HepG2 (cell line): ENCODE data around the gene S1PR5. TPM values are rescaled to one million over a fixed set of nuclear protein-coding genes. Genes with fewer than 3 reads are reported as not detected.

Source experiments
- ATAC-seq: fragments of 200-7000 bp; cut with Tn5 transposase; 3 replicates; pipeline ENCODE4 v1.9.1; 2020; ENCODE audit warnings: mild to moderate bottlenecking, moderate library complexity
- BruUV-seq: library from RNA; stranded (reverse); fragments of 400-500 nt; replicated peaks from 2 replicates; lab custom pipeline; 2021; lab: Mats Ljungman, UMichigan
- CTCF ChIA-PET: fragments of 300-600 bp; formaldehyde crosslinking; extraction: SDS; loops from one replicate; lab custom pipeline; 2021; ENCODE audit warnings: low total read pairs, inconsistent platforms, low intra/inter-chr PET ratio; lab: Yijun Ruan, JAX
- POLR2A ChIA-PET: fragments of 350-600 bp; sonication (Branson Sonifier 250); formaldehyde crosslinking; loops from one replicate; lab custom pipeline; 2020; ENCODE audit warnings: antibody characterized with exemption, inconsistent platforms; lab: Yijun Ruan, JAX
- DNase-seq: peaks from one replicate; pipeline ENCODE4 v3.0.0-alpha.2; 2015; ENCODE audit warnings: low spot score
- FAIRE-seq: peaks from 3 replicates; lab custom pipeline; 2011; peaks lifted over from hg19 to GRCh38; lab: Jason Lieb, UNC
- H2AFZ ChIP-seq: one replicate; pipeline ENCODE4 v1.6.1; 2011; ENCODE audit warnings: low read length, inconsistent platforms
- H3K27ac ChIP-seq: fragments of 300-600 bp; 3 replicates; pipeline ENCODE4 v1.8.0; 2011; ENCODE audit warnings: mixed run types, mild to moderate bottlenecking, mixed read lengths, low read length, inconsistent platforms; ENCODE audit not compliant: insufficient read depth; ENCODE audit errors: extremely low read length
- H3K27me3 ChIP-seq, 2 experiments: fragments of 200-600 bp in 1 of 2; 2 replicates in 1 of 2; 3 replicates in 1 of 2; pipeline versions ENCODE4 v1.6.0 to v1.8.0; 2011; ENCODE audit warnings: low read length in 2 of 2, mild to moderate bottlenecking in 2 of 2, moderate library complexity in 2 of 2, inconsistent platforms in 1 of 2; ENCODE audit not compliant: insufficient read depth in 2 of 2, control insufficient read depth in 1 of 2
- H3K36me3 ChIP-seq, 2 experiments: fragments of 200-600 bp in 1 of 2; replicated peaks in 1 of 2; 2 replicates in 1 of 2; 3 replicates in 1 of 2; pipeline versions ENCODE4 v1.5.1 to v1.8.0; 2011; ENCODE audit warnings: low read length in 2 of 2, inconsistent platforms in 1 of 2; ENCODE audit not compliant: insufficient read depth in 2 of 2, control insufficient read depth in 1 of 2
- H3K4me1 ChIP-seq: 2 replicates; pipeline ENCODE4 v1.5.1; 2012; ENCODE audit warnings: low read length, inconsistent platforms; ENCODE audit not compliant: insufficient read depth
- H3K4me2 ChIP-seq: 2 replicates; pipeline ENCODE4 v1.6.0; 2011; ENCODE audit warnings: low read depth, low read length, inconsistent platforms
- H3K4me3 ChIP-seq, 3 experiments: fragments of 200-600 bp in 1 of 3; sonication (generic), shearing (Covaris generic) in 1 of 3; replicated peaks in 1 of 3; 2 replicates each; pipeline ENCODE4 v1.5.1; 2011 to 2016; ENCODE audit warnings: low read length in 3 of 3, inconsistent platforms in 2 of 3, low read depth in 2 of 3, mild to moderate bottlenecking in 2 of 3, control low read depth in 1 of 3, mixed read lengths in 1 of 3; ENCODE audit not compliant: insufficient read depth in 1 of 3
- H3K79me2 ChIP-seq: one replicate; pipeline ENCODE4 v1.6.1; 2011; ENCODE audit warnings: low read length, inconsistent platforms; ENCODE audit not compliant: insufficient read depth
- H3K9ac ChIP-seq: 2 replicates; pipeline ENCODE4 v1.6.0; 2011; ENCODE audit warnings: mild to moderate bottlenecking, low read depth, low read length, inconsistent platforms; ENCODE audit not compliant: insufficient read depth
- H3K9me3 ChIP-seq: 2 replicates; pipeline ENCODE4 v1.5.1; 2012; ENCODE audit warnings: mild to moderate bottlenecking, low read length
- H4K20me1 ChIP-seq: 2 replicates; pipeline ENCODE4 v1.6.0; 2011; ENCODE audit warnings: inconsistent platforms, mild to moderate bottlenecking, low read length, moderate library complexity; ENCODE audit not compliant: insufficient read depth
- ARNT ChIP-seq: fragments of 450-650 bp; IDR thresholded peaks from 2 replicates; pipeline ENCODE4 v1.6.1; 2017
- CHD4 ChIP-seq: fragments of 200-600 bp; sonication (generic); IDR thresholded peaks from 2 replicates; pipeline ENCODE4 v1.7.0; 2017; ENCODE audit warnings: mild to moderate bottlenecking, low read length, borderline replicate concordance
- HNF4G ChIP-seq, 2 experiments: sonication (generic) in 1 of 2; formaldehyde crosslinking in 1 of 2; IDR thresholded peaks; 2 replicates each; pipeline versions ENCODE4 v1.4.0 to v1.6.1; 2011 to 2020; ENCODE audit warnings: borderline replicate concordance in 2 of 2, low read depth in 2 of 2, mild to moderate bottlenecking in 2 of 2, low read length in 1 of 2, missing genetic modification reagents in 1 of 2, moderate library complexity in 1 of 2
- HNRNPUL1 ChIP-seq: fragments of 200-400 bp; formaldehyde crosslinking; IDR thresholded peaks from 2 replicates; pipeline ENCODE4 v1.6.1; 2017; ENCODE audit warnings: low read depth, mild to moderate bottlenecking, low read length, moderate library complexity
- KLF11 ChIP-seq: IDR thresholded peaks from 2 replicates; pipeline ENCODE4 v1.6.1; 2016; ENCODE audit warnings: missing compliant biosample characterization
- MBNL3 ChIP-seq: fragments of 250-450 bp; sonication (Bioruptor Pico); conservative IDR thresholded peaks from 2 replicates; pipeline ENCODE4 v1.8.0; 2022; ENCODE audit warnings: mild to moderate bottlenecking, inconsistent platforms
- SP5 ChIP-seq: IDR thresholded peaks from 2 replicates; pipeline ENCODE4 v1.6.1; 2016; ENCODE audit warnings: low read depth, borderline replicate concordance
- TAF15 ChIP-seq: fragments of 200-400 bp; formaldehyde crosslinking; IDR thresholded peaks from one replicate; pipeline ENCODE4 v1.6.1; 2018; ENCODE audit warnings: mild to moderate bottlenecking, low read depth, low read length; ENCODE audit not compliant: poor library complexity, severe bottlenecking
- ZBTB21 ChIP-seq: sonication (generic); formaldehyde crosslinking; IDR thresholded peaks from 2 replicates; pipeline ENCODE4 v1.4.0; 2020; ENCODE audit warnings: missing genetic modification reagents
- ZBTB7A ChIP-seq: sonication (generic); formaldehyde crosslinking; IDR thresholded peaks from 2 replicates; pipeline ENCODE4 v1.8.0; 2022; ENCODE audit warnings: mild to moderate bottlenecking, missing genetic modification reagents
- ZFYVE20 ChIP-seq: sonication (generic); formaldehyde crosslinking; IDR thresholded peaks from 2 replicates; pipeline ENCODE4 v1.8.0; 2023; ENCODE audit warnings: low read depth, mild to moderate bottlenecking, moderate library complexity, missing genetic modification reagents, borderline replicate concordance
- ZNF260 ChIP-seq: sonication (generic); formaldehyde crosslinking; IDR thresholded peaks from 2 replicates; pipeline ENCODE4 v1.4.0; 2020; ENCODE audit warnings: missing genetic modification reagents, low read depth, mild to moderate bottlenecking, borderline replicate concordance
- ZNF598 ChIP-seq: sonication (generic); formaldehyde crosslinking; IDR thresholded peaks from 2 replicates; pipeline ENCODE4 v1.5.1; 2020; ENCODE audit warnings: mild to moderate bottlenecking, missing genetic modification reagents, borderline replicate concordance
- ZNF678 ChIP-seq: sonication (generic); formaldehyde crosslinking; IDR thresholded peaks from 2 replicates; pipeline ENCODE4 v1.4.0; 2020; ENCODE audit warnings: mild to moderate bottlenecking, missing genetic modification reagents
- WGBS: methylation state at CpG from one replicate; pipeline ENCODE4 v1.1.6; 2017; ENCODE audit warnings: low lambda C conversion rate; 5-methylcytosine and 5-hydroxymethylcytosine counted together
- in situ Hi-C: cut with HindIII; loops from 2 replicates; pipeline ENCODE4 v1.10.0; 2017; ENCODE audit warnings: low pct_unique_long_range_greater_than_20kb; ENCODE audit not compliant: extremely low pct_ligation_motif_present
- intact Hi-C: fragments of 100-400 bp; cut with micrococcal nuclease; formaldehyde crosslinking; loops from one replicate; pipeline ENCODE4 v1.10.0; 2022; ENCODE audit not compliant: unreplicated experiment
- polyA plus RNA-seq, 8 experiments: library from polyadenylated mRNA; depleted of rRNA in 3 of 8; stranded (reverse) in 7 of 8; unstranded in 1 of 8; fragments of >200 nt; fragmentation: Illumina TruSeq in 4 of 8; extraction: Trizol in 4 of 8; gene quantifications; 2 replicates each; pipeline versions ENCODE4 v1.2.1 to v1.2.3, GENCODE V29; 2011 to 2016; ENCODE audit warnings: low read depth in 4 of 8, missing spikeins in 1 of 8, mixed read lengths in 1 of 8; ENCODE audit not compliant: insufficient read depth in 1 of 8
- total RNA-seq, 5 experiments: library from RNA; depleted of rRNA; stranded (reverse); fragments of >200 nt; fragmentation: Illumina TruSeq; extraction: Trizol; gene quantifications; 2 replicates each; pipeline ENCODE4 v1.2.3, GENCODE V29; 2016; ENCODE audit warnings: low read depth in 1 of 5
- TF ChIP-seq, protein P1 (sequence below): sonication (generic); formaldehyde crosslinking; IDR thresholded peaks from 2 replicates; pipeline ENCODE4 v1.8.1; 2023; ENCODE audit warnings: missing genetic modification reagents, inconsistent platforms, borderline replicate concordance
- TF ChIP-seq, protein P2 (sequence below): sonication (generic); formaldehyde crosslinking; IDR thresholded peaks from 2 replicates; pipeline ENCODE4 v1.8.1; 2023; ENCODE audit warnings: mild to moderate bottlenecking, inconsistent platforms, moderate library complexity, missing genetic modification reagents, borderline replicate concordance

S1PR5 gene
- total and polyA plus RNA-seq, 2 of the 13 experiments (the other 11 are each of a cell fraction or from before 2014, with no cell fraction given): 0.04 TPM; not detected in 1

DNA sequence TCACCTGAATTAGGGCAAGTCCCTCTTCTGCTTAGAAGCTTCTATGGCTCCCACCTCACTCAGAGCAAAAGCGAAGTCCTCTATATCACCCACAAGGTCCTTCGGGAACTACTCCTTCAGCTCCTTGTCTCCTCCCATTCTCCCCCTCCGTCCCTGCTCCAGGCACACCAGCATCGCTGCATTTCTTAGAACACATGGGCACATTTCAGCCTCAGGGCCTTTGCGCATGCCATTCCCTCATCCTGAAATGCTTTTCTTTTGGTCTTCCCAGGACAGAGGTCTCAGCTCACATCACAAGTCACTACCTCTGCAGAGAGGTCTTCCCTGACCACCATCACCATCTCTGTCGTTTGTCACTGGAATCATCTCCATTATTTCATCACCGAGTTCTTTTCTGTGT lies 4.0 kb downstream of the S1PR5 start:
- H3K9me3 ChIP-seq: no peaks in the 10 kb centered on the region
- no peaks in the 10 kb centered on the region for H3K36me3 ChIP-seq
- 66% methylated on average over 7 of the region's 7 CpGs for WGBS
- no peak overlapping the region for H3K27ac ChIP-seq
- DNase-seq (no peak), ATAC-seq (no peak), FAIRE-seq (no peak)
- intact Hi-C loops (no loop called here), in situ Hi-C loops (no loop called here)
- no peak overlapping the region for H2AFZ ChIP-seq
- no peaks in the 10 kb centered on the region for H3K79me2 ChIP-seq
- H3K4me3 ChIP-seq: no peak overlapping the region
- no peak overlapping the region for H3K4me2 ChIP-seq
- ChIA-PET POLR2A (interaction anchor here (0.6 kb wide), 1 partner anchor 20 kb away, joined by 3 read pairs; no protein-coding TSS in a partner anchor), CTCF (no interaction called here)
- TF ChIP-seq KLF11 (no peak), CHD4 (no peak), ZNF598 (CRISPR knock-in tag) (no peak), TAF15 (no peak), ZFYVE20 (CRISPR knock-in tag) (no peak), ZBTB21 (no peak), SP5 (CRISPR knock-in tag) (no peak), ZNF260 (CRISPR knock-in tag) (no peak), MBNL3 (CRISPR knock-in tag) (no peak), HNRNPUL1 (no peak), ARNT (no peak), HNF4G (IDR thresholded peaks at IDR 0.05; ENCODE audit: borderline replicate concordance, low read depth, low read length) (no peak), HNF4G (CRISPR knock-in tag; IDR thresholded peaks at IDR 0.05; ENCODE audit: borderline replicate concordance, low read depth) (no peak), ZNF678 (CRISPR knock-in tag) (no peak), ZBTB7A (CRISPR knock-in tag) (no peak)
- TF ChIP-seq, protein P1, sequence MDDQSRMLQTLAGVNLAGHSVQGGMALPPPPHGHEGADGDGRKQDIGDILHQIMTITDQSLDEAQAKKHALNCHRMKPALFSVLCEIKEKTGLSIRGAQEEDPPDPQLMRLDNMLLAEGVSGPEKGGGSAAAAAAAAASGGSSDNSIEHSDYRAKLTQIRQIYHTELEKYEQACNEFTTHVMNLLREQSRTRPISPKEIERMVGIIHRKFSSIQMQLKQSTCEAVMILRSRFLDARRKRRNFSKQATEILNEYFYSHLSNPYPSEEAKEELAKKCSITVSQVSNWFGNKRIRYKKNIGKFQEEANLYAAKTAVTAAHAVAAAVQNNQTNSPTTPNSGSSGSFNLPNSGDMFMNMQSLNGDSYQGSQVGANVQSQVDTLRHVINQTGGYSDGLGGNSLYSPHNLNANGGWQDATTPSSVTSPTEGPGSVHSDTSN (CRISPR knock-in tag): no peak
- TF ChIP-seq, protein P2, sequence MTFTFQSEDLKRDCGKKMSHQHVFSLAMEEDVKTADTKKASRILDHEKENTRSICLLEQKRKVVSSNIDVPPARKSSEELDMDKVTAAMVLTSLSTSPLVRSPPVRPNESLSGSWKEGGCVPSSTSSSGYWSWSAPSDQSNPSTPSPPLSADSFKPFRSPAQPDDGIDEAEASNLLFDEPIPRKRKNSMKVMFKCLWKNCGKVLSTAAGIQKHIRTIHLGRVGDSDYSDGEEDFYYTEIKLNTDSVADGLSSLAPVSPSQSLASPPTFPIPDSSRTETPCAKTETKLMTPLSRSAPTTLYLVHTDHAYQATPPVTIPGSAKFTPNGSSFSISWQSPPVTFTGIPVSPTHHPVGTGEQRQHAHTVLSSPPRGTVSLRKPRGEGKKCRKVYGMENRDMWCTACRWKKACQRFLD: no peak
- H3K27me3 ChIP-seq: peaks cover 11 to 52% of the 10 kb centered on the region in 2 experiments
- no peaks in the 10 kb centered on the region for H4K20me1 ChIP-seq
- no TSS peak for BruUV-seq
- peaks cover 64% of the 10 kb centered on the region for H3K4me1 ChIP-seq
- no peak overlapping the region for H3K9ac ChIP-seq
